ENCODE data around the gene PEX11G.

PEX11G gene

DNA sequence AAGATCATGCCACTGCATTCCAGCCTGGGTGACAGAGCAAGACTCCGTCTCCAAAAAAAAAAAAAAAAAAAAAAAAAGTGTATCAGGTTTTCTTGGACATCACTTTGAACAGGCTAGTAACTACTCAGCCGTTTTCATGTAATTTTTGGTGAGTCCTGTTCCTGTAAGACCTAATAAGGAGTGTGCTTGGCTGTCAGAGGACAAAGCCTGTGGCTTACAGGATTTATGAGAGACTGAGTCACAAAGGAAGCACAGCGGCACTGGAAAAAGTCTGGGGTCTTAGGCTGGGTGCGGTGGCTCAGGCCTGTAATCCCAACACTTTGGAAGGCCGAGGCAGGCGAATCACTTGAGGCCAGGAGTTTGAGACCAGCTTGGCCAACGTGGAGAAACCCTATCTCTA, 55.4 kb downstream of the PEX11G start:
- peak; percentile 12 for DNase-seq (ENCODE audit: low read depth)

DNA sequence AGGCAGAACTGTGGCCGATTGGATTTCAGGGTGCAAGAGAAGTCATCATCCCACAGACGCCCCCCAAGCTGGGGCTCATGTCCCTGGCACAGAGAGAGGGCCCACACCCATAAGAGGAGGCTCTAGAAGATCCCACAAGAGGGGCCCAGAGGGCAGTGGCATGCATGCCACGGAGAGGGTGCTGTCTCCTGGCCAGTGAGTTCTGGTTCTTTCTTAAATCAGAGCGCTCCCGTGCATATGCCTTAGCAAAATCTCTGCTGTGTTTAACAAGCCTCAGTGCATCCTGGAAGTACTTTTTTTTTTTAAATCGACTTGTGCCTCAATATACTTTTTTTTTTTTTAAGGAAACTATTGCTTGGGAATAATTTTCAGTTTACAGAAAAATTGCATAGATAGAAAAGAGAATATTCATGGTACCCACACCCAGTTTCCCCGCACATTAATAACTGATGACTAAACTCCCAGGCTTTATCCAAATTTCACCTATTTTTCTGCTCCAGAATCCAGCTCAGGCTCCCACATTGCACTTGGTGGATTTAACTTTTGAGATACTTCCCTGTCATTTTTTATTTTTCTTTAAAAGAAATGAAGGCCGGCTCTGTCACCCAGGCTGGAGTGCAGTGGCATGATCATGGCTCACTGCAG, 59.1 kb downstream of the PEX11G start:
- DNase-seq (ENCODE audit: low read depth) = no peak

GRCh38 chr19:7428651-7429113, 60.2 kb downstream of the PEX11G start:
- DNase-seq (ENCODE audit: low read depth) = no peak

DNA sequence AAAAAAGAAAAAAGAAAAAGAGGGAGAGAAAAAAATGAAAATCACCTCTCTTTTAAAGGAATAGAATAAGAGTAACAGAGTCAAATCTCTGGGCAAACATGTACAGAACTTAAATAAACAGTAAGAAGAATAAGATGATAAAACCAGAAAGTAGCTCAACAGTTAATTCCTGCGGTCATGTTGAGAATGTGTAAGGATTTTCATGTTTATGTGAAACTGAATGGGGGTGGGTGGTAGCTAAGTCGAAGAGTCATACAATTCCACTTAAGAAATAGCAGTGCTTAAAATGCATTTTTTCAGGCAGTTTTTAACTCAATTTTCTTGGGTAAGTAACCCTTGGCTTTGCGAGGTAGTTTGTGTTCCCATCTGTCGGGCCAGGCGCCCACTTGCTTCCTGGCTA, 60.9 kb downstream of the PEX11G start:
- no peak for DNase-seq (ENCODE audit: low read depth)

DNA sequence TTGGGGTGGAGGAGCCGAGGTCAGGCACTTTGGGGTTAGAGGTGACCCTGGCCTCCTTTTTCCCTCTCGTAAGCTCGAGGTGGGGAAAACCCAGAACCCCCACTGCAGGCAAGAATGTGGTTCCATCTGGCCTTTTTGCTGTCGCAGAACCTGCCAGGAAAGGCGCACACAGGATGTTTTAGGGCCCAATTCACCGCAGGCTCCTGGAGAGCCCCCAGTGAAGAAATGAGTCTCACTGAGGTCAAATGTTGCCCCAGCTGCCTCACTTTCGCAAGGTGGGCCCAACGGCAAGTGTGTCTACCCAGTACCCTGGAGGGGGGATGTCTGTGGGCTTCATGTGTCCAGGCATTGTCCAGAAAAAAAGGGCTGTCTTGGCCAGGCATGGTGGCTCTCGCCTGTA, 61.8 kb downstream of the PEX11G start:
- no peak for DNase-seq (ENCODE audit: low read depth)

All from GM04504 (cell line).